ENCODE results near the gene PTTG1IP.

PTTG1IP gene

DNA sequence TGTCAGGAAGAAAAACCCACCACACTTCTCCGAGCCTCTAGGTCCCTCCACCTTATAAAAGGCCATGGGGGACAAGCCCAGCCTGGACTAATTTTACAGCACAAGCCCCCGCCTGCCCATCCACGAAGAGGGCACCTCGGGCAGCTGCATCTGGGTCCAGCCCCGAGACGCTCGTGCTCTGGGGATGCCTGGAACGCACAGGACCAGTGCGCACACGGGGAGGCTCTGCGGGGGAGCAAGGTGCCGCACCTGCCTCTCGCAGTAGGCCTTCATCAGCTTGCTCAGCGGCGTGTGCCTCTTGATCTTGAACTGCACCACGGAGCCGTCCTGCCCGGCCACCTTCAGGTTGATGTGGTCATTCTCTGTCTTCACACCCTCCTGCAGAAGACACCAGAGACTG is 59.8 kb downstream of the PTTG1IP start:
- DNase-seq (ENCODE audit: insufficient read length, low spot score) (no peak), FAIRE-seq (no peak)
- TF ChIP-seq TAF1 (IDR thresholded peaks at IDR 0.05; ENCODE audit: low read depth, low read length) (no peak), POLR2AphosphoS5 (IDR thresholded peaks at IDR 0.05; ENCODE audit: low read depth, low read length) (no peak), POU2F2 (IDR thresholded peaks at IDR 0.05; ENCODE audit: low read depth, low read length) (no peak), POLR2A (IDR thresholded peaks at IDR 0.05; ENCODE audit: low read depth, low read length) (no peak), PAX5 (IDR thresholded peaks at IDR 0.05; ENCODE audit: insufficient read depth, low read length, severe bottlenecking) (no peak), SPI1 (IDR thresholded peaks at IDR 0.05; ENCODE audit: low read depth, low read length) (no peak)

DNA sequence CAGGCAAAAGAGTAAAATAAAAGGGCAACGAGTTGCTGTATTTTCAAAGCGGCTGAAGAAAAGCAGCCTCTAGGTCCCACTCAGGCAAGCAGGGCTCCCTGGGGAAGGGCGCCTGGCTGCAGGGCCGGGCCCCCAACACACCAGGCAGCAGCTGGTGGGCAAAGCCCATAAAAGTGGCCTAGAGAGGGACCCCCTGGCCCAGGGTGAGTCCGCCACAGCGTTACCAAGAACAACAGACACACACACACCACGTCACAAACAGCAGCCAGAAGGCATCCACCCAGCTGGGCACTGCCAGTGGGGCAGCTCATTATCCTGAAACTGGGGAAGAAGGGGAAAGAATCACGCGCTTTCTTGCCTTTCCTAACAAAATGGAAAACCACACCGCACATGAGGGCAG is 60.3 kb downstream of the PTTG1IP start:
- DNase-seq (ENCODE audit: insufficient read length, low spot score) (no peak), FAIRE-seq (no peak)
- TF ChIP-seq POLR2AphosphoS5 (IDR thresholded peaks at IDR 0.05; ENCODE audit: low read depth, low read length) (no peak), POU2F2 (IDR thresholded peaks at IDR 0.05; ENCODE audit: low read depth, low read length) (no peak), PAX5 (IDR thresholded peaks at IDR 0.05; ENCODE audit: insufficient read depth, low read length, severe bottlenecking) (no peak), TAF1 (IDR thresholded peaks at IDR 0.05; ENCODE audit: low read depth, low read length) (no peak), SPI1 (IDR thresholded peaks at IDR 0.05; ENCODE audit: low read depth, low read length) (no peak), POLR2A (IDR thresholded peaks at IDR 0.05; ENCODE audit: low read depth, low read length) (no peak)

- DNase-seq (ENCODE audit: insufficient read length, low spot score) (no peak), FAIRE-seq (no peak)
- TF ChIP-seq PAX5 (IDR thresholded peaks at IDR 0.05; ENCODE audit: insufficient read depth, low read length, severe bottlenecking): no peak
- no peak for TF ChIP-seq POU2F2 (IDR thresholded peaks at IDR 0.05; ENCODE audit: low read depth, low read length)
- no peak for TF ChIP-seq SPI1 (IDR thresholded peaks at IDR 0.05; ENCODE audit: low read depth, low read length)
- TF ChIP-seq POLR2A (IDR thresholded peaks at IDR 0.05; ENCODE audit: low read depth, low read length): no peak
- TF ChIP-seq POLR2AphosphoS5 (IDR thresholded peaks at IDR 0.05; ENCODE audit: low read depth, low read length): no peak
- TF ChIP-seq TAF1 (IDR thresholded peaks at IDR 0.05; ENCODE audit: low read depth, low read length): no peak
Measured at GRCh38 chr21:44812640-44813039, 60.9 kb downstream of the PTTG1IP start.

DNA sequence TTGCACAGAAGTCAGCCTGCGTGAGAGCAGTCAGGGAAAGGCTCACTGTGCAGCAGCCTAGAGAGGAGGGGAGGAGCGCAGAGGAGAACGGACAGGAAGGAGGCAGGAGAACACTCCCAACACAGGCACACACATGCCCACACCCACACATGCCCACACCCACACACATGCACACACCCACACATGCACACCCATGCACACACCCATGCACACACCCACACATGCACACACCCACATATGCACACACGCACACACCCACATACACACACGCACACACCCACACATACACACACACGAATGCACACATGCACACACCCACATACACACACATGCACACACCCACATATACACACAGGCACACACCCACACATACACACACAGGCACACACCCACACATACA is 62.7 kb downstream of the PTTG1IP start:
- TF ChIP-seq SPI1 (IDR thresholded peaks at IDR 0.05; ENCODE audit: low read depth, low read length) (no peak), POLR2A (IDR thresholded peaks at IDR 0.05; ENCODE audit: low read depth, low read length) (0 out of 2 replicates have a peak, but pooled peaks have one; percentile 34), POLR2AphosphoS5 (IDR thresholded peaks at IDR 0.05; ENCODE audit: low read depth, low read length) (no peak), POU2F2 (IDR thresholded peaks at IDR 0.05; ENCODE audit: low read depth, low read length) (peak; percentile 59; the same call in 1 of the 2 replicates), PAX5 (IDR thresholded peaks at IDR 0.05; ENCODE audit: insufficient read depth, low read length, severe bottlenecking) (no peak)
- DNase-seq (ENCODE audit: insufficient read length, low spot score) (no peak), FAIRE-seq (peak; percentile 83)

DNA sequence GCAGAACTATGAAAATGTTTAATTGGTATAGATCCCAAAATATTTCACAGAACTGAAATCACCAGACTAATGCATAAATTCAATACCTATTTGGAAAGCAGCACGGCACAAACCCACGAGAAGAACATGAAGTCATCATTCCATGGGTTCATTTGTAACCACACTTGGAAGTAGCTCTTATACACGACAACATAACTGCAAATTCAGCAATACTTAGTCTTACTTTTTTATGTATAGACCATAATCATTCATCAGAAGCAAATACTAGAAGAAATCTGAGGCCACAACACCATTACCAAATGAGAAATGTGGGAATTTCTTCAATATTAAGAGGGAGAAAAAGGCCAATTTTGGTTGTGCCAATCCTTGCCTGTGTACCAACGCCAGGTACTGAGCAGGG is 67.6 kb downstream of the PTTG1IP start:
- TF ChIP-seq POLR2A (IDR thresholded peaks at IDR 0.05; ENCODE audit: low read depth, low read length) (no peak), POU2F2 (IDR thresholded peaks at IDR 0.05; ENCODE audit: low read depth, low read length) (no peak), POLR2AphosphoS5 (IDR thresholded peaks at IDR 0.05; ENCODE audit: low read depth, low read length) (no peak), PAX5 (IDR thresholded peaks at IDR 0.05; ENCODE audit: insufficient read depth, low read length, severe bottlenecking) (no peak), SPI1 (IDR thresholded peaks at IDR 0.05; ENCODE audit: low read depth, low read length) (no peak), TAF1 (IDR thresholded peaks at IDR 0.05; ENCODE audit: low read depth, low read length) (no peak)
- no peak for FAIRE-seq
- no peak for DNase-seq (ENCODE audit: insufficient read length, low spot score)

GRCh38 chr21:44805226-44805625 is 68.3 kb downstream of the PTTG1IP start:
- DNase-seq (ENCODE audit: insufficient read length, low spot score) (no peak), FAIRE-seq (no peak)
- TF ChIP-seq POLR2A (IDR thresholded peaks at IDR 0.05; ENCODE audit: low read depth, low read length) (no peak), SPI1 (IDR thresholded peaks at IDR 0.05; ENCODE audit: low read depth, low read length) (no peak), POLR2AphosphoS5 (IDR thresholded peaks at IDR 0.05; ENCODE audit: low read depth, low read length) (0 out of 2 replicates have a peak, but pooled peaks have one; percentile 7), POU2F2 (IDR thresholded peaks at IDR 0.05; ENCODE audit: low read depth, low read length) (no peak), PAX5 (IDR thresholded peaks at IDR 0.05; ENCODE audit: insufficient read depth, low read length, severe bottlenecking) (no peak), TAF1 (IDR thresholded peaks at IDR 0.05; ENCODE audit: low read depth, low read length) (no peak)

GRCh38 chr21:44804762-44805161 is 68.7 kb downstream of the PTTG1IP start:
- FAIRE-seq: no peak
- no peak for TF ChIP-seq POU2F2 (IDR thresholded peaks at IDR 0.05; ENCODE audit: low read depth, low read length)
- TF ChIP-seq SPI1 (IDR thresholded peaks at IDR 0.05; ENCODE audit: low read depth, low read length): no peak
- TF ChIP-seq POLR2A (IDR thresholded peaks at IDR 0.05; ENCODE audit: low read depth, low read length): 0 out of 2 replicates have a peak, but pooled peaks have one; percentile 13
- DNase-seq (ENCODE audit: insufficient read length, low spot score): no peak

GRCh38 chr21:44803651-44804050 is 69.8 kb downstream of the PTTG1IP start:
- TF ChIP-seq TAF1 (IDR thresholded peaks at IDR 0.05; ENCODE audit: low read depth, low read length): no peak
- TF ChIP-seq POLR2A (IDR thresholded peaks at IDR 0.05; ENCODE audit: low read depth, low read length): no peak; the same call in 1 of the 2 replicates
- no peak for TF ChIP-seq PAX5 (IDR thresholded peaks at IDR 0.05; ENCODE audit: insufficient read depth, low read length, severe bottlenecking)
- peak; percentile 52; the same call in 1 of the 2 replicates for TF ChIP-seq POLR2AphosphoS5 (IDR thresholded peaks at IDR 0.05; ENCODE audit: low read depth, low read length)
- DNase-seq (ENCODE audit: insufficient read length, low spot score) (no peak), FAIRE-seq (no peak)

DNA sequence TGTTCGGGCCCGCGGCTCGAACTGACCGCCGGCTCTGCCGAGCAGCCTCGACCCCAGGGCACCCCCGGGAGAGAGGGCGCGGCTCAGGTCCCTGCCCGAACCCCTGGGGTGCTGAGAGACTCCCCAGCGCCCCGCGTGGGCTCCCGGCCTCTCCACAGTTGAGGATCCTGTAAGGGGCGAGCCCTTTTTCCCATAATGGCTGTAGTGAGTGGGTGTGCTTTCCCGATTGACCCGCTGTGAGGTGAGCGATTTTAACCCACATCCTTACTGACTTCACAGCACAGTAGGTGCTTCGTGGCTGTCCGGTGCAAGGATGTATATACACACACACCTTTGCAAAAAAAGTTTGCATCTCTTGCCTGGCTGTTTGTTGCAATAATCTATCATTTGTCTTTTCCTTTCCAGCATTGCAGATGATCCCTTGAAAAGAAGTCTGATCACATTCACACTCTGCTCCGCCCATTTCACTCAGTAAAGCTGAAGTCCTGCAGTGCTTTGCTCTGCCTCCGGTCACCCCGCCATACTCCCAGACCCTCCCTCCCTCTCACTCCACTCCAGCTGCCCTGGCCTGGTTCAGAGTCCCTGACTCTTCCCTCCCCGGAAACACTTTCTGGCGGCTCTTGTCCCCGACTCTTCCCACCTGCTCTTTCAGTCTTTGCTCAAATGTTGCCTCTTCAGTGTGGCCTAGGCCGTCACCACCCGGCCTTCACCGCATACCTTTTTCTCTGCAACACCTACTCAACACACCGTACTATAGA is 70.9 kb downstream of the PTTG1IP start:
- FAIRE-seq: no peak
- no peak for DNase-seq (ENCODE audit: insufficient read length, low spot score)
- TF ChIP-seq POLR2AphosphoS5 (IDR thresholded peaks at IDR 0.05; ENCODE audit: low read depth, low read length) (no peak), PAX5 (IDR thresholded peaks at IDR 0.05; ENCODE audit: insufficient read depth, low read length, severe bottlenecking) (no peak), POLR2A (IDR thresholded peaks at IDR 0.05; ENCODE audit: low read depth, low read length) (peak; percentile 2)

All from GM12891 (cell line).